Measurements from ENCODE around the gene GNAQ. TPM values are rescaled to one million over a fixed set of nuclear protein-coding genes. Genes with fewer than 3 reads are reported as not detected.

Gene GNAQ
- total RNA-seq, 2 experiments from 2014 or later, result 22.8 to 24.7 TPM

DNA sequence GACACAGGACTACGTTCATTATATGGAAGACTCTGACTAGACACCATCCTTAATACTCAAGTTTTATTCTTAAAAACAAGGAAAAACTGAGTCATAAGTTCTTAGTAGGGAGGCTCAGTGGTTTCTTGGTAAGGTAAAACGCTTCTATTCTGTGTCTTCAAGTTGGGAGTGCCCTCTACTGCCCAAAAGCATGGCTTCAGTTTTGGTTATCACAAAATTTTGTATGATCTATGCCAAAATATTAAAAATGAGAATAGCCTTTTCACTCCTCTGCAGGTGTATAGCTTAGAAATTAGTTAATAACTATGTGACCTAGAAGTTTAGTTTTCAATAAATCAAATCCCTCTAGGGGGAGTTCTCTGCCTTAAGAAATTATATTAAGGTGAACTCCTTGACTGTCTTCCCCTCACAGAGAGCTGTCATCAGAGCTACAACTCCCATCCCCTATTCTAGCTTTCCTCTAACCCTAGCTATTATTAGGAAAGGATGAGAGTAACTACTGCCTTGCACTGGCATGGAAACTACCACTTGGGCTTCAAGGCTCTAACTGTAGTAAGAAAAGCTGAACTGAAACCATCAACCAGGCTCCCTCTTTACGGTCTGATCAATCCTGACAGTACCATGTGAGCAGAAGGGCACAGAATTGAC lies 189.7 kb downstream of the GNAQ start:
- Mint-ChIP-seq H3K27me3 (no peaks in the 10 kb centered on the region), H3K27ac (no peak overlapping the region)

DNA sequence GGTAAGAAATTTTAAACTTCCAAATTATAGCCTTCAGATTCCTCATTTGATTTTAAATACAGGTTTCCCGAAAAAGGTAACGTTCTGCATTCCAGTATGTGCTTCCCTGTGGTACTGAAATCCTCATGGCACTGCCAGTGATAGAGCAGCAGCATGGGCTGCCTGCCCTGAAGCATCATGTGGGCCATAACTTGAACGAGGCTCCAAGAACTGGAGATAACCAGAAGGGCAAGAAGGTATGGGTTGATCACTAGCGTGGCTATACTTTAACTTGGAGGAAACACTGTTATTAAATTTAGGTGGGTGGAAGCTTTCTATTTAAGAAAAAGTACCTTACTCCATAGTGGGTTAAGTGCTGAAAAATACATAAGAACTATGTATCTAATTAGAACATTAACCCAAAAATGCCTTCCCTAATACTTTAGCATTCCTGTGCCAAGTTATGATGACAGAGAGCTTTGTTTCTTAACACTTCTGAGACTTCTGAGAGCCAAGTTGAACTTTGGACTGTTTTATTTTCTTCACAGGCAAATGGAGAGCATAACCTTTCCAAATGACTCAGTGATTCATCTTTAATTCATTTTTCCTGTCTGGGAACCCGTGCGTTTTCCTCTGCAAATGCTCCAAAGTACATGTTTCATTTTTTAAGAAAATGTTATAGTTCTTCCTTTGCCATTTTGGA lies 192.0 kb downstream of the GNAQ start:
- Mint-ChIP-seq H3K36me3 (ENCODE audit: low read depth) (no peaks in the 10 kb centered on the region), H3K27ac (no peak overlapping the region), H3K27me3 (no peaks in the 10 kb centered on the region), H3K9me3 (ENCODE audit: low read depth) (no peaks in the 10 kb centered on the region), H3K4me3 (no peak overlapping the region), H3K4me1 (peaks cover 6% of the 10 kb centered on the region)
- DNase-seq (no peak), ATAC-seq (no peak)
- POLR2A ChIA-PET, result no interaction called here
- CTCF ChIA-PET, result interaction anchor here (0.6 to 2.6 kb wide), 3 partner anchors 8 to 196 kb away, joined by 3 to 8 read pairs (median 3); no protein-coding TSS in a partner anchor
- intact Hi-C loops (cut with DNase I, micrococcal nuclease), result loop anchor here in 1 of 2 experiments (10.0 kb wide), 1 partner anchor 285 kb away; no protein-coding TSS in a partner anchor

More for the DNA sequence above, 189.7 kb downstream of the GNAQ start:
- ATAC-seq (peak; percentile 57), DNase-seq (no peak)
- H3K4me1 Mint-ChIP-seq, result peaks cover 11% of the 10 kb centered on the region
- intact Hi-C loops (cut with DNase I, micrococcal nuclease), result loop anchor here (2.0 to 10.0 kb wide), 2 partner anchors 193 to 283 kb away; no protein-coding TSS in a partner anchor
- H3K9me3 Mint-ChIP-seq (ENCODE audit: low read depth), result no peaks in the 10 kb centered on the region
- CTCF ChIA-PET, result interaction anchor here (0.5 to 1.7 kb wide), 11 partner anchors 9 to 408 kb away, joined by 3 to 4 read pairs (median 3); no protein-coding TSS in a partner anchor
- H3K36me3 Mint-ChIP-seq (ENCODE audit: low read depth), result no peaks in the 10 kb centered on the region
- POLR2A ChIA-PET, result interaction anchor here (0.6 kb wide), 1 partner anchor 194 kb away, joined by 3 read pairs; no protein-coding TSS in a partner anchor
- H3K4me3 Mint-ChIP-seq, result no peak overlapping the region

DNA sequence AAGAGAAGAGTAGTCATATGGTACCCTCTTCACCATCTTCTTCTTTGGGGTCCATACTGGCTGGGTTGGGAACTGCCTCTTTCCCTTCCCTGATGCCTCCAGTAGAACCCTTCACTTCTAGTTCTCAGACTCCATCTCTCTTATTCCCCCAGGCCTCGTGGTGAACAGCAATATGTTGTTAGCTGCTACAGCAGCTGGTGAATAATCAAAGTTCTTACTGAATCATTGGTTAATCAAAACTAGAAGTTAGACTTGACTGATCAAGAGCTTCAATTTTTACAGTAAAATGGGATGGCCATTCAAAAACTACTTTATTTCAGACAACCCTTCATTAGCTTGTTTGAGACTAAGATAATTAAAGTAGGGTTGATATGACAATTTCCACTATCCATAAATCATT lies 192.6 kb downstream of the GNAQ start:
- Mint-ChIP-seq H3K4me3 (no peak overlapping the region), H3K4me1 (peaks cover 6% of the 10 kb centered on the region), H3K36me3 (ENCODE audit: low read depth) (no peaks in the 10 kb centered on the region), H3K27me3 (no peaks in the 10 kb centered on the region), H3K27ac (no peak overlapping the region), H3K9me3 (ENCODE audit: low read depth) (no peaks in the 10 kb centered on the region)
- ATAC-seq (no peak), DNase-seq (no peak)
- ChIA-PET CTCF (interaction anchor here (0.6 to 2.6 kb wide), 3 partner anchors 9 to 196 kb away, joined by 3 to 8 read pairs (median 3); no protein-coding TSS in a partner anchor), POLR2A (no interaction called here)
- intact Hi-C loops (cut with DNase I, micrococcal nuclease), result no loop called here

DNA sequence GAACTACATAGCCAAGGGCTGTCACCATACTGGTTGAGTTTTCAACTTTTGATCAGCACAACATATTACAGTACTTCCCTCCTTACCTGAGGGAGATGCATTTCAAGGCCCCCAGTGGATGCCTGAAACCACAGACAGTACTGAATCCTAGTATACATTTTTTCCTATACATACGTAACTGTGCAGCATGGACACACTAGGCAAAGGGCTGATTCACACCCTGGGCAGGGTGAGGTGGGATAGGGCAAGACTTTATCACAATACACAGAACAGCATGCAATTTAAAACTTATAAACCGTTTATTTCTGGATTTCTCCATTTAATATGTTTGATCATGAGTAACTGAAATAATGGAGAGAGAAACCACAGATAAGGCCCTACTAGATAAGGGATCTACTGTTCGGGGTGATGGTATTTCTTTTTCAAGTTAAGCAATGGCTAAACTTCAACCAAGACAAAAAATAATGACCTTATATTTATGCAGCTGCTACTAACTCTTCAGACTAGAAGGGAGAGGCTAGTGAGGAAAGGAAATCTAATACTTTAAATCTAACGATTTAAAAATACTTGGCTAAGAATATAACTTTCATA lies 196.6 kb downstream of the GNAQ start:
- Mint-ChIP-seq H3K9me3 (ENCODE audit: low read depth) (no peaks in the 10 kb centered on the region), H3K27ac (no peak overlapping the region), H3K4me3 (no peak overlapping the region), H3K36me3 (ENCODE audit: low read depth) (no peaks in the 10 kb centered on the region), H3K4me1 (peaks cover 10% of the 10 kb centered on the region), H3K27me3 (no peaks in the 10 kb centered on the region)
- no peak for DNase-seq
- no peak for ATAC-seq
- intact Hi-C loops (cut with DNase I, micrococcal nuclease), result no loop called here
- POLR2A ChIA-PET, result no interaction called here
- CTCF ChIA-PET, result interaction anchor here (0.7 to 1.2 kb wide), 3 partner anchors 10 to 378 kb away, joined by 3 read pairs; no protein-coding TSS in a partner anchor

DNA sequence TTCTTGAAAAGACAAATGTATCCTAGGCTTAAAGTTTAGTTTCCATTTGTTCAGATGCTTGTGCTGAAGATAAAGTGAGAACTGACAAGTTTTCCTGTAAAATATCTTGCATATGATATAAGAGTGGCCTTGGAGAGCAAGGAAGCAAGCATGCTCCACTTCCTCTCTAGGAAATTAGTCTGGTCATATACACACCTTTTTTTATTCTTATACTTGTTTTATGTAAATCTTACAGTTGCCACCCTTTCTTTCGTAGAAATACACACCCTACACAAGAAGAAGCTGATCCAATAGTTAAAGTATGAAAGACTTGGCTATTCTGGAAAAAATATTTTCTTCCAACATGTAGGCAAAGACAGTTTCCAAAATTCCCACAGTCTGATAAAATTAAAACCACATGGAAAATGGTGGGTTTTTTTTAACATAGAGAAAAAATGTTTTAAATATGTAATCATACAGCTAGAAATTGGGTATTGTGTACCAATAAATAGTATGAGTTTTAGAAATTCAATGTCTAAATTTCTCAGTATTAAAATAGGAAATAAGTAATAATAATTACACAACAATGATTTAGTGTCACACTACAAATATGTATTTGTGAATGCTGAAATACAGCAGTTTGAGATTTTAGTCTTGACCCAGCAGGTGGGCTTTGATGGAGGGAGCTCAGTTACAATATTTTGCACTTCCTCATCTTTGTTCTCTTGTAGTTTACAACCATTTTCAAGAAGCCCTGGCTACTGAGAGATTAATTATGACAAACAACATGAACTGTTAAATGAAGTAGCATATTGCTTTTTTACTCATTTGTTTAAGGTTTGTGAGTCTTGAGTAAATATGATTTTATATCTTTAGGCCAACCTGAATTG lies 197.8 kb downstream of the GNAQ start:
- Mint-ChIP-seq H3K9me3 (ENCODE audit: low read depth) (no peaks in the 10 kb centered on the region), H3K27me3 (no peaks in the 10 kb centered on the region), H3K4me1 (peaks cover 15% of the 10 kb centered on the region), H3K36me3 (ENCODE audit: low read depth) (no peaks in the 10 kb centered on the region), H3K27ac (no peak overlapping the region), H3K4me3 (no peak overlapping the region)
- DNase-seq (no peak), ATAC-seq (no peak)
- CTCF ChIA-PET, result interaction anchor here (1.2 kb wide), 1 partner anchor 8 kb away, joined by 3 read pairs; no protein-coding TSS in a partner anchor
- POLR2A ChIA-PET, result no interaction called here
- intact Hi-C loops (cut with DNase I, micrococcal nuclease), result no loop called here

DNA sequence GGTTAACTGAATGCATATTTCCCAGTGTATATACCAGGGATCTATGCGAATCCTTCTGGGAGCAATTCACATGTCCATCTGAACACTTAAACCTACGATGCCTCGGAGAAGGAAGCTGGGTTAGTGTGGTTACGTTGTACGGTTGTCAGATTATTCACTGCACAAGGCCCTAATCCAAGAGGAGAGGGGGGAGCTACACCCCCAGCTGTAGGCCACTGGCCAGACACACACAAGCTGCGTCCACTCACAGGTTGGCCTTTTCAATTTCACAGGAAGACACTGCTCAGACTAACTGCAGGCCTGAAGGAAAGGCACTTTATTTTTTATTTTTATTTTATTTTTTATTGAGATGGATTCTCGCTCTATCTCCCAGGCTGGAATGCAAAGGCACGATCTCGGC lies 199.0 kb downstream of the GNAQ start:
- Mint-ChIP-seq H3K4me3 (no peak overlapping the region), H3K9me3 (ENCODE audit: low read depth) (no peaks in the 10 kb centered on the region), H3K27ac (no peak overlapping the region), H3K27me3 (no peaks in the 10 kb centered on the region), H3K4me1 (peaks cover 21% of the 10 kb centered on the region), H3K36me3 (ENCODE audit: low read depth) (no peaks in the 10 kb centered on the region)
- intact Hi-C loops (cut with DNase I, micrococcal nuclease), result no loop called here
- DNase-seq, result no peak
- ChIA-PET CTCF (interaction anchor here (1.2 kb wide), 2 partner anchors 9 kb away, joined by 3 read pairs; no protein-coding TSS in a partner anchor), POLR2A (no interaction called here)
- ATAC-seq, result no peak

DNA sequence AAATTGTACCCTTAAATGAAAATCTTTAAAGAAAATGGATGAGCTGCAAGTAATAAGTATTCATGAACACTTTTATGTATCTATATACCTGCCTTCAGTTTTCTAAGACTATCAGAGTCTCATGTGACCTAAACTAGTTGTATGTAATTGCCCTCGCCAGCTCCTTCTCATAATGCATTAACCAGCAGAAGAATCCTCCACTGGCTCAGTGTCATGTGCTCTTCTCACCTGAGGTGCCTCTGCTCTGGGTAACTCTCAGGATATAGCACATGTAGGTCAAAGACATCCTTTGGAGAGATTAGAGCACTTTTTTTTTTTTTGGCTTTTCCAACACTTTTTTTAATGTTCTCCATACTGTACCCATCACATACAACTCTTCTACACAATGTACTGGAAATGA lies 199.8 kb downstream of the GNAQ start:
- peaks cover 28% of the 10 kb centered on the region for H3K4me1 Mint-ChIP-seq
- H3K36me3 Mint-ChIP-seq (ENCODE audit: low read depth), result no peaks in the 10 kb centered on the region
- H3K27me3 Mint-ChIP-seq, result no peaks in the 10 kb centered on the region
- no peak overlapping the region for H3K4me3 Mint-ChIP-seq
- CTCF ChIA-PET, result interaction anchor here (1.2 kb wide), 1 partner anchor 10 kb away, joined by 3 read pairs; no protein-coding TSS in a partner anchor
- H3K9me3 Mint-ChIP-seq (ENCODE audit: low read depth), result no peaks in the 10 kb centered on the region
- POLR2A ChIA-PET, result no interaction called here
- ATAC-seq, result no peak
- H3K27ac Mint-ChIP-seq, result no peak overlapping the region
- DNase-seq, result no peak
- intact Hi-C loops (cut with DNase I, micrococcal nuclease), result no loop called here

DNA sequence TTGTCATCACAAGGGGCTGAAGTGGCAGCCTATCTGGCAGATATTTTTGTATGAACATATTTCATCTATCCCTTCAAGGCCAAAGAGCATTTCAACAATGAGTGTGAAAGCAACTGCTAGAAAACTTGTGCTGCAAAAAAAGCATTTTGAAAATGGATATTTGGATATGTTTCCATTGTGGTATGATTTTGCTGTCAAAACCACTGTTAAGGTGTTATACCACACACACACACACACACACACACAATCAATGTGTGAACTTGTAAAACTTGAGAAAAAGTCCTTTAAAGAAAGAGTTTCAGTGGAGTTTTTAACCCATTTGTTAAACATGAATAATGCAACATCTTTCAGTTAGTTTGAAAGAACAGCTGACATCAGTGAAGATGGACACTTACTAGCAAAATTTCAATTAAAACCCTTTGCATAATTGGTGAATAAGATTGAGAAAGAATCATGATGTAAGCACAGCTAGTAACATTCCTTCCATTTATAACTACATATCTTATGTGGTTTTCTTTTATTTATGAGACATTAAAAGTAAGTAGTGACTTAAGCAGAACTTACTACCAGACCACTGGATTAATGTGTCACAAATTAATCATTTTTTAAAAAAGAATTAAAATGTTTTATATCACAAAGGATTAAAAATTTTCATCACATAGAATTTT lies 200.9 kb downstream of the GNAQ start:
- H3K4me3 Mint-ChIP-seq, result no peak overlapping the region
- ChIA-PET CTCF (interaction anchor here (1.0 kb wide), 1 partner anchor 56 kb away, joined by 4 read pairs; no protein-coding TSS in a partner anchor), POLR2A (no interaction called here)
- H3K27ac Mint-ChIP-seq, result no peak overlapping the region
- no peaks in the 10 kb centered on the region for H3K36me3 Mint-ChIP-seq (ENCODE audit: low read depth)
- no peak for DNase-seq
- H3K4me1 Mint-ChIP-seq, result peaks cover 28% of the 10 kb centered on the region
- no peaks in the 10 kb centered on the region for H3K9me3 Mint-ChIP-seq (ENCODE audit: low read depth)
- H3K27me3 Mint-ChIP-seq, result no peaks in the 10 kb centered on the region
- no peak for ATAC-seq
- intact Hi-C loops (cut with DNase I, micrococcal nuclease), result no loop called here

DNA sequence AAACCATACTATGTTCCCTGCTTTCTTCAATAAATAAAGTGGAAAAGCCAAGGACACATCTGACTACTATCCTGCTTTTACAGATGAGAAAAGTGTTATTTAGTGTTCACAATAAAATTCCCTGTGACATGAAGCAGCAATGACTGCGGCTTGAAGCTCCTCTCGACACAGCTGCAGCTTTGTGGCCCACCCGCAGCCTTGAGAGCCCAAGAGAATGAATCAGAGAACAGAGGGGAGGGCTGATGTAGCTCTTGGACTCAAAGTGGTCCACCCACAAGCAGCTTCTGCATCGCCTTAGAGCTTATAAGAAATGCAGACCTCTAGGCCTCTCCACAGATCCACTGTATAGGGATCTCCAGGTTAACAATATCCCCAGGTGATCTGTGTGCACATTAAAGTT lies 202.2 kb downstream of the GNAQ start:
- H3K27me3 Mint-ChIP-seq, result no peaks in the 10 kb centered on the region
- ChIA-PET POLR2A (no interaction called here), CTCF (interaction anchor here (0.9 kb wide), 1 partner anchor 10 kb away, joined by 3 read pairs; no protein-coding TSS in a partner anchor)
- intact Hi-C loops (cut with DNase I, micrococcal nuclease), result no loop called here
- no peak for DNase-seq
- H3K4me1 Mint-ChIP-seq, result peaks cover 28% of the 10 kb centered on the region
- H3K36me3 Mint-ChIP-seq (ENCODE audit: low read depth), result no peaks in the 10 kb centered on the region
- ATAC-seq, result no peak
- no peak overlapping the region for H3K4me3 Mint-ChIP-seq
- no peak overlapping the region for H3K27ac Mint-ChIP-seq
- H3K9me3 Mint-ChIP-seq (ENCODE audit: low read depth), result no peaks in the 10 kb centered on the region

DNA sequence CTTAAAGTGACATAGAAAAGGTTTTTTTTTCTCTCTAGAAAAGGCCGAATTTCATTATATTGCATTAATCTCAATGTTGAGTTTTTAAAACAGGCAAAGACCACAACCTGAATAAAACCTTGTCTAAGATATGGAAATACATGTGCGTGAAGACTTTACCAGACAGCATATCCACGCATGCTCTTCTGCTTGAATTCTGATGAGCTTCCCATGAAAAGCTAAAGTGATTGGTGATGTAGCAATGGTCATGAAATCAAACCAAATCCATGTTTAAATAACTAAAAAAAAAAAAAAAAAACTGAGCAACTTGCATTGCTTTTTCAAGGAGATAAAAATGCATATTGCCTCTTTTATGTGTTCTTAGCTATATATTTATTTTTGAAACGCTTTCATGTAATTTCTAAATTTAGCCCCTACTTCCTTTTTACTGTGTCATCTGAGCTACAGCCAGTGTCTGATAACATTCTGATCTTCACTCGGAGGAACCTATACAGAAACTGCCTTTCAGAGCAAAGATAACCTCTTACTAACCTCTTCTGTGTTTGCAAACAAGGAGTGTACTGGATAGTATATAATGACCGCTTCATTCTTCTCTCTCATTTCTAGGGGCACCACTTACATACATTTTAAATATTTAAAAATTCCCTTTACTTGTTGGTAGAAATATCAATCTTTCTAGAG lies 204.4 kb downstream of the GNAQ start:
- Mint-ChIP-seq H3K27me3 (no peaks in the 10 kb centered on the region), H3K36me3 (ENCODE audit: low read depth) (peaks cover 2% of the 10 kb centered on the region), H3K27ac (no peak overlapping the region), H3K9me3 (ENCODE audit: low read depth) (no peaks in the 10 kb centered on the region), H3K4me1 (peaks cover 28% of the 10 kb centered on the region), H3K4me3 (no peak overlapping the region)
- CTCF ChIA-PET, result interaction anchor here (0.6 to 1.3 kb wide), 2 partner anchors 370 to 403 kb away, joined by 3 to 4 read pairs; no protein-coding TSS in a partner anchor
- POLR2A ChIA-PET, result no interaction called here
- DNase-seq (no peak), ATAC-seq (peak; percentile 60)
- intact Hi-C loops (cut with DNase I, micrococcal nuclease), result no loop called here

Data from activated CD4-positive, alpha-beta T cell treated with anti-CD3 and anti-CD28 coated beads for 36 hours (primary cell).